ENCODE data around the gene GINM1.

The GINM1 gene

GRCh38 chr6:149565527-149566409, at the start of gene GINM1:
Gene GINM1, plus strand, starts transcription at chr6:149566375. Its CDS starts 40 bp downstream, at chr6:149566415.
- peak; percentile 56 to 95 (median 88) for DNase-seq

GRCh38 chr6:149529650-149530049, 36.5 kb upstream of the GINM1 start:
- DNase-seq: no peak

- no peak for DNase-seq
Measured at GRCh38 chr6:149534742-149535141, 31.4 kb upstream of the GINM1 start.

GRCh38 chr6:149541139-149541538, 25.0 kb upstream of the GINM1 start:
- DNase-seq: no peak

DNA sequence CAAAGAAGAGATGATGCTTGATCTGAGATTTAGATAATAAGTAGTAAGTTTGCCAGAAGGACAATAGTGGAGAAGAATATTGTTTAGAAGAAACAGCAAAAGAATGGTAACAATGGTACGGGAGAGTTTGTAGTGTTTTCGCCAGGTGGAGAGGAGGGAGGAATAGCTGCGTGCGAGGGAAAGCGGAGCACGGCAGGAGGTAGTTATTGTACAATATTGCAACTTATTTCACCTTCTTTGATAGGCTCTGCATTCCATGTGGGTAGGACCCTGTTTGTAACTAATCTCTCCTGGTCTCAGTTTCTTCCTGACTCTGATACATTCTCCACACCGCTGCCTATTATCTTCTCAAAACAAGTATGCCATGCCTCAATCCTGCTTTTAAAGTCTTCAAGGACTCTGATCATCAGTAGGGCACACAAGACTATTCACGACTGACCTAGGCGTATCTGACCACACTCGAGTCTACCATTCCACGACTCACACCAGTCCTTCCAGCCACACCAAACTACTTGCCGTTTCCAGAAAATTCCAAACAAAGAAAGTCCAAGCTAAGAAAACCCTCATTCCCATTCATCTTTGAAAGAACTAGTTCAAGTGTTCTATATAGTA, 21.4 kb upstream of the GINM1 start:
- DNase-seq: no peak

DNA sequence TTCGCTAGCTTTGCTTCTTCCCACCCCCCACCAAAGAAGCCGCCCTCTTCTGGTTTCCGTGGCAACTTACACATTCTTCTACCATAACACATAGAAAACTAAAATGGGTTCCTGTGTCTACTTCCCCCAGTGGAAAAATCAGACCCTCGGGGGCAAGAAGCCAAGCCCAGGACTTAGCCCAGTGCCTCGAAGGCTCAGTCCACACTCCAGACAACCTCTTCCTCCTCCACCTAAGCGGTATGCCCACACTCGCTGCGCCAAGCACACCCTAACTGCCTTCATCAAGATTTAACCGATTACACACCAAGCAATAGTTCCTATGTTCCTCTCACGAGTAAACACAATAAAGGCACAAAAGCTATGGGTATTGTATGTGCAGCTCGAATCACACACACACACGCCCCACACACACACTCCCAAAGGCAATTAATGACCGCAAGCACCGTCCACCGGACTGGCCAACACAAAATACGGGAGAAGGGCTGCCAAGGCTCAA, 20.9 kb upstream of the GINM1 start:
- peak in 9 of 14 donors; percentile 13 to 59 (median 46) for DNase-seq

DNA sequence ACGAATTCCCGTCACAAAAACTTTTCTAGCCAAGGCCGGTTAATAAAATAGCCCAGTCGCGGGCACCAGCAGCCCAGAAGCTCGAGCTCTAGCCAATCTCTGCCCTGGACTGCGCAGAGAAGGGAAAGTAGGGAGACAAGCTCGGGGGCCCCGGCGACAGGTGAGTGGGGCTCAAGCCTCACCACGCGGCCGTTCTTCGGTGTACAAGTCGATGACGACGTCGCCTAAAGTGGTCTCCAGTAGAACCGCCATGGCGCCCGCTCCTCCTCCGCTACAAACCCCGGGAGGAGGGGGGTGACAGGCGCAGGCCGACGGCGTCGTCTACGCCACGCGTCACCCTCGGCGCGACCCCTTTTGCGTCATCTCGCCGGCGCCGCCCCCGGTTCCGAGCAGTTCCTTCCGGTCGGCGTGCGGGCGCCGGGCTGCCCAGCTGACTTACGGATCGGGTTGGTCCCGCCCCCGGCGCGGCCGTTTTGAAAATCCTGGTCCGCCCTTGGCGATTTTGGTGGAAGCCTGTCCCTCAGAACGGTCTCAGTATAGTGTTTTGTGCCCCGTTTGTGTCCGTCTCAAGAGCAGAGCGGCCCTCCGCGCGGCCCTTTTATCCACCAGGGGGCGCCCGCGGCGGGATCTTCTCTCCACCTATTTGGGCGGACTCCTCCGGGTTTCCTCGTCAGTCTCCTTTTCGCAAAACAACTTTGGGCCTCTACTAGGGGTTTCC, 20.3 kb upstream of the GINM1 start, which contains the start of gene PPIL4:
TSS of gene PPIL4 (minus strand) at position 290 of the 718 bp plus-strand sequence. CDS start at position 252, 38 bp downstream.
- DNase-seq: peak; percentile 76 to 96 (median 90)

GRCh38 chr6:149551920-149552319, 14.3 kb upstream of the GINM1 start:
- no peak for DNase-seq

- DNase-seq: no peak
Measured at GRCh38 chr6:149558029-149558428, 8.1 kb upstream of the GINM1 start.

GRCh38 chr6:149559389-149559788, 6.8 kb upstream of the GINM1 start:
- DNase-seq: no peak

DNA sequence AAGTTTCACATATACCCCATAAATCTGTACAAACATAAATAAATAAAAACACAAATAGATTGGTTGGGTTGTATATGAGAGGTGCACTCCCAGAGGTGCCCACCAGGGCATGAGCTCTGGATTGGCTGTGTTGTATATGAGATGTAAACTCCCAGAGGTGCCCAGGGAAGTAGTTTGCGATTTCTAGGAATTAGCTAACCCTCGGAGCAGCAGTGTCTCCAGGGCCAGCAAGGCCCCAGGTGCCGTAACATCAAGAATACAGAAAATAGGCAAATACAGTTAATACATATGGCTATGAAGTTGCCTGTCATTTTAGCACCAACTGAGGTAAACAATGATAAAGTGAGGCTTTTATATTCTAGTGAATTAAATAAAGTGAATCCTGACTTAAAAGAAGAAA, 5.4 kb upstream of the GINM1 start:
- DNase-seq: no peak

DNA sequence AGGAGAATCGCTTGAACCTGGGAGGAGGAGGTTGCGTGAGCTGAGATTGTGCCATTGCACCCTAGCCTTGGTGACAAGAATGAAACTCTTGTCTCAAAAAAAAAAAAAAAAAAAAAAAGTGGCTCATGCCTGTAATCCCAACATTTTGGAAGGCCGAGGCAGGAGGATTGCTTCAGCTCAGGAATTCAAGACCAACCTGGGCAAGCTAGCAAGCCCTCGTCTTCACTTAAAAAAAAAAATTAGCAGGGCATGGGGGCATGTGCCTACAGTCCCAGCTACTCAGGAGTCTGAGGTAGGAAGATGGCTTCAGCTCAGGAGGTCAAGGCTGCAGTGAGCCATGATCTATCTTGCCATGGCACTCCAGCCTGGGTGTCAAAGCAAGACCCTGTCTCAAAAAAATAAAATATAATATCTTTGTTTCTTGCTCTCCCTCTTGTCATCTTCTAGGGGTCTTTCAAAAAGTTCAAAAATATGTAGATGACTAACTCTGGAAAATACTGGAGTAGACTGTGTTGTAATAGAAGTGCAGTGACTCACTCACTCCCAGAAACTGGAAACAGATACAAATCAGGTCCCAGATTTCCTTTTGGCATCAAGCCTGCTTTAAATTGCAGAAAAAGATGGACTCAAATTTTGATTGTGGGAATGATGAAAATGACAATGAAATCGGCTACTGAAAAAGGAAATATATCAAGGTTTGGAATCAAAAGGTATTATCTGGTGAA, 2.8 kb upstream of the GINM1 start:
- no peak for DNase-seq

GRCh38 chr6:149563928-149564325, 2.2 kb upstream of the GINM1 start:
- DNase-seq: no peak

DNA sequence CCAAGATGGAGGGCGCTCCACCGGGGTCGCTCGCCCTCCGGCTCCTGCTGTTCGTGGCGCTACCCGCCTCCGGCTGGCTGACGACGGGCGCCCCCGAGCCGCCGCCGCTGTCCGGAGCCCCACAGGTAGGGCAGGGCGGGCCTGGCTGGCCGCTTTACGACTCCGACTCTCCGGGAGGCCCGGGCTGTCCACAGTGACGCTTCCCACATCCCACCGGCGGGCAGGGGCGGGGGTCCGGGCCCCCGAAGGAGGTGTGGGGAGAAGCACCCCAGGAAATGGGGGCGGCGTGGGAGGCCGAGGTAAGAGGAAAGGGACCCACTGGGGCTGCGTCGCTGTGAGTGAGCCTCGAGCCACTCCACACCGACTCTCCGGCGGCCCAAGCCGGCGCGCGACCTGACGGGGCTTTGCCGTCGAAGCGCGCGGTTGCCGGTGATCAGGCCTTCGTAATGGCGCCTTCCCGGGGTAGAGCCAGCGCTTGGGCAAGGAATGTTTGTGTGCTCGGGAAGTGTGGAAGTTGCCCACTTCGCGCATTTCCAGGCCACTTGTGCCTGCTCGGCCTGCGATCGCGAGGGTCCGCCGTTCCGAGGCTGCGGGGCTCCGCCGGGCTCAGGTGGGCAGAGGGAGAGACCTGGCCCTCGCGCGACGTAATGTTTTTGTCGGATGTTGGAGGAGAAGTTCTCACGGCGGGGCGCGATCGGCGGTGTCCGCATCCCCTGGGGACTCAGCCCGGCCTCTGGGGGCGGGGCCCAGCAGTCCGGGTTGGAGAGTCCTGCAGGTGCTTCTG, 427 bp downstream of the GINM1 start:
- DNase-seq: peak in 8 of 14 donors; percentile 7 to 67 (median 48)

- DNase-seq: no peak
Measured at GRCh38 chr6:149567194-149567586, 1.0 kb downstream of the GINM1 start.

GRCh38 chr6:149567945-149568585, 1.9 kb downstream of the GINM1 start:
- DNase-seq: no peak

GRCh38 chr6:149580880-149581279, 14.7 kb downstream of the GINM1 start:
- no peak for DNase-seq

DNA sequence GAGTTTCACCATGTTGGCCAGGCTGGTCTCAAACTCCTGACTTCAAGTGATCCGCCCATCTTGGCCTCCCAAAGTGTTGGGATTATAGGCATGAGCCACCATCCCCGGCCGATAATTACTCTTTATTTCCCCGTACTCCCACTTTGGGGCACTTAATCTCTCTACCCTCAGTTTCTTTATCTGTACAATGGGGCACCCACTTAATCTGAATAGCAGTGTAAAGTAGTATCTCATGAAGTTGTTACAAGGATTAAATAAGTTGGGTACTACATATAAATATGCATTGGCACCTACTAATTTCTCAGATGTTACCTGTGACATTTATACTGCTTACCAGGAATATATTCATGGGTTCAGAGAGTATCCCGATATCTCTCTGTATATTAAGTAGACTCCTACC, 15.2 kb downstream of the GINM1 start:
- DNase-seq: no peak

DNA sequence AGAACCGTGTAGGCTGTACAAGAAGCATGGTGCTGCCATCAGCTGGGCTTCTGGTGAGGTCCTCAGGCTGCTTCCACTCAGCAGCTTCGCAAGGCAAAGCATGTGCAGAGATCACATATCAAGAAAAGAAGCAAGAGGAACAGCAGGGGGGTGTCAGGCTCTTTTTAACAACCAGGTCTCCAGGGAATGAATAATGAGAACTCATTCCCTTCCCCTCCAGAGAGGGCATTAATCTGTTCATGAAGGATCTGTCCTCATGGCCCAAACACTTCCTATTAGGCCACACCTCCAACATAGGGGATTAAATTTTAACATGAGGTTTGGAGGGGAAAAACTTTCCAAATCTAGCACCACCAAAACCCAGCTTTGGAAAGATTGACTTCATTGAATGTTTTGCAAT, 20.0 kb downstream of the GINM1 start:
- no peak for DNase-seq

DNA sequence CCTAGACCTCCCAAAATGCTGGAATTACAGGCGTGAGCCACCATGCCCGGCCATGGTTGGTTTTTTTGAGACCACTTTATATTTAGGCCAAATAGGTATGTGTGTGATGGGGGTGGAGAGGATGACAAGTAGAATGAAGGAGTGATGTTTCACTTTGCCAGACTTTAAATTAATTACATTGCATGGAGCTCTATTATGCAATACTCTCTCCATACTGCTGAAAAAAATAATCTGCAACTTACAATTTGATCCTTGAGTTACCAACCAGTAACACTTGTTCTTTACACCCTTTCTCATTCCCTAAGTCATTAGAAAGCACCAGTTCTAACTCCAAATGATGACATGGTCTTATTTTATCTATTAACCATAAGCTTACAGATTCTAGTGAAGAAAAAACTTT, 26.8 kb downstream of the GINM1 start:
- DNase-seq: no peak

DNA sequence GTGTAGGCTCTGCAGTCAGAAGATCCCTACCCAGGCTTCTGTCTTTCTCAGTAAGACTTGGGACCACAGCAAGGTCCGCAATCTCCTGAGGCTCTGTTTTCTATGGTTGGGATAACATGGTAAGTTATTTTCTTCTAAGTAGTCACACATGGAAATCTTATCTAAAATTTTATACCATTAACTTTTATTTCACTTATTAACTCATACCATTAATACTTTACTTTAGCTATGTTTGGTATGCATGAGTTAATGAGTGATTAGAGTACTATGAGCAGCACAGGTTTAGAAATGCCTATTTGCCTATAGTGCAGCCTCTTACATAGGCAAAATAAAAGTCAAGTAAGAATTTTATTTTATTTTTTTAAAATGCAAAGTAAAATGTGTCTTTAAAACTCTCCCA, 27.2 kb downstream of the GINM1 start:
- no peak for DNase-seq
